Upper lobe of left lung (tissue), 4 donors: ENCODE data around the gene LTK.

Experiments used
- CTCF ChIP-seq, 6 experiments: fragments of 450-650 bp in 4 of 6; fragments of 200-600 bp in 2 of 6; sonication (generic) in 2 of 6; IDR thresholded peaks; one replicate each; pipeline ENCODE4 v1.5.1; 2016 to 2019; ENCODE audit warnings: antibody characterized with exemption in 6 of 6
- POLR2A ChIP-seq, 4 donors: fragments of 450-650 bp; IDR thresholded peaks; one replicate each; pipeline ENCODE4 v1.5.1; 2016 to 2017; ENCODE audit warnings: antibody characterized with exemption in 4 of 4, mild to moderate bottlenecking in 2 of 4
- POLR2AphosphoS5 ChIP-seq, 2 donors: sonication (generic); formaldehyde crosslinking; IDR thresholded peaks; one replicate each; pipeline ENCODE4 v1.5.1; 2017; ENCODE audit warnings: antibody characterized with exemption in 2 of 2

- TF ChIP-seq CTCF (IDR thresholded peaks at IDR 0.05) (no peak), POLR2AphosphoS5 (IDR thresholded peaks at IDR 0.05) (no peak), POLR2A (IDR thresholded peaks at IDR 0.05) (no peak)
Measured at GRCh38 chr15:41511331-41511898, 2.2 kb downstream of the LTK start.
